H1 (cell line): ENCODE data around the gene CAMK1G. TPM values are rescaled to one million over a fixed set of nuclear protein-coding genes. Genes with fewer than 3 reads are reported as not detected.

Source experiments
- CTCF ChIA-PET: fragments of 300-600 bp; sonication (Branson Sonifier 250); formaldehyde crosslinking; loops from one replicate; lab custom pipeline; 2021; ENCODE audit not compliant: partially characterized antibody; lab: Charles Lee
- POLR2A ChIA-PET: fragments of 300-600 bp; sonication (Branson Sonifier 250); formaldehyde crosslinking; loops from one replicate; lab custom pipeline; 2021; ENCODE audit warnings: inconsistent platforms; ENCODE audit not compliant: partially characterized antibody; lab: Charles Lee
- DNase-seq, 2 experiments: peaks; one replicate each; pipeline versions ENCODE4 v3.0.0 to v3.0.0-alpha.2; 2010 to 2022; ENCODE audit warnings: low spot score in 2 of 2, low read depth in 1 of 2, mixed read lengths in 1 of 2
- FAIRE-seq: peaks from 2 replicates; lab custom pipeline; 2011; peaks lifted over from hg19 to GRCh38; lab: Jason Lieb, UNC
- H2AFZ ChIP-seq: 2 replicates; pipeline ENCODE4 v1.8.1; 2012; ENCODE audit warnings: low read length, inconsistent platforms
- H2AK5ac ChIP-seq: 2 replicates; pipeline ENCODE4 v1.6.1; 2013; ENCODE audit warnings: low read depth, low read length
- H2BK120ac ChIP-seq: replicated peaks from 2 replicates; pipeline ENCODE3; 2013; ENCODE audit warnings: low read depth, low read length, inconsistent platforms
- H2BK12ac ChIP-seq: 2 replicates; pipeline ENCODE4 v1.6.1; 2013; ENCODE audit warnings: low read depth, low read length
- H2BK15ac ChIP-seq: 2 replicates; pipeline ENCODE4 v1.6.1; 2013; ENCODE audit warnings: low read length
- H2BK20ac ChIP-seq: 2 replicates; pipeline ENCODE4 v1.6.1; 2013; ENCODE audit warnings: low read length
- H2BK5ac ChIP-seq: 2 replicates; pipeline ENCODE4 v1.6.1; 2013; ENCODE audit warnings: low read depth, low read length
- H3K14ac ChIP-seq: 2 replicates; pipeline ENCODE4 v1.6.1; 2013; ENCODE audit warnings: inconsistent platforms; ENCODE audit not compliant: insufficient read length
- H3K18ac ChIP-seq: 2 replicates; pipeline ENCODE4 v1.6.1; 2013; ENCODE audit warnings: low read length; ENCODE audit errors: extremely low read depth
- H3K23ac ChIP-seq: 2 replicates; pipeline ENCODE4 v1.6.1; 2013; ENCODE audit warnings: inconsistent platforms; ENCODE audit not compliant: insufficient read length
- H3K23me2 ChIP-seq: 2 replicates; pipeline ENCODE4 v1.6.1; 2013; ENCODE audit warnings: low read depth, low read length
- H3K27ac ChIP-seq: 2 replicates; pipeline ENCODE4 v1.6.1; 2011; ENCODE audit warnings: low read depth, low read length, inconsistent platforms
- H3K27me3 ChIP-seq, 4 experiments: replicated peaks in 1 of 4; 1 replicate in 1 of 4; 2 replicates in 3 of 4; pipeline versions ENCODE4 v1.6.1 to v1.8.1; 2011 to 2013; ENCODE audit warnings: low read length in 3 of 4, mild to moderate bottlenecking in 3 of 4, inconsistent platforms in 2 of 4, mixed read lengths in 2 of 4, moderate library complexity in 1 of 4; ENCODE audit not compliant: control insufficient read depth in 3 of 4, insufficient read depth in 3 of 4; ENCODE audit errors: extremely low read depth in 1 of 4
- H3K36me3 ChIP-seq, 4 experiments: 2 replicates each; pipeline versions ENCODE4 v1.6.1 to v1.8.1; 2011 to 2013; ENCODE audit warnings: mild to moderate bottlenecking in 4 of 4, low read length in 3 of 4, moderate library complexity in 2 of 4, control low read depth in 1 of 4, inconsistent platforms in 1 of 4; ENCODE audit not compliant: insufficient read depth in 4 of 4, control insufficient read depth in 2 of 4
- H3K4ac ChIP-seq: replicated peaks from 2 replicates; pipeline ENCODE3; 2013; ENCODE audit warnings: low read length, low read depth, mixed read lengths, inconsistent platforms; ENCODE audit not compliant: insufficient read length
- H3K4me1 ChIP-seq, 4 experiments: replicated peaks in 1 of 4; 1 replicate in 1 of 4; 2 replicates in 3 of 4; pipeline versions ENCODE4 v1.6.1 to v1.8.1; 2011 to 2013; ENCODE audit warnings: low read length in 3 of 4, inconsistent platforms in 2 of 4, mixed read lengths in 1 of 4; ENCODE audit not compliant: insufficient read depth in 4 of 4, control insufficient read depth in 3 of 4
- H3K4me2 ChIP-seq, 2 experiments: 2 replicates each; pipeline versions ENCODE4 v1.6.1 to v1.8.1; 2011 to 2013; ENCODE audit warnings: low read depth in 2 of 2, low read length in 2 of 2, control low read depth in 1 of 2, inconsistent platforms in 1 of 2, mild to moderate bottlenecking in 1 of 2; ENCODE audit not compliant: insufficient read depth in 1 of 2
- H3K4me3 ChIP-seq, 4 experiments: fragments of 200-600, 300-600 bp in 1 of 4; sonication (generic), shearing (Covaris generic), sonication (Bioruptor Twin) in 1 of 4; 2 replicates each; pipeline versions ENCODE4 v1.5.1 to v1.8.1; 2011 to 2016; ENCODE audit warnings: low read length in 4 of 4, low read depth in 3 of 4, control low read depth in 2 of 4, inconsistent platforms in 2 of 4, mild to moderate bottlenecking in 2 of 4, mixed read lengths in 1 of 4, moderate library complexity in 1 of 4; ENCODE audit not compliant: insufficient read depth in 2 of 4; ENCODE audit errors: extremely low read depth in 1 of 4
- H3K56ac ChIP-seq: replicated peaks from 2 replicates; pipeline ENCODE3; 2013; ENCODE audit warnings: low read depth, mild to moderate bottlenecking, mixed read lengths, low read length, inconsistent platforms; ENCODE audit not compliant: insufficient read length
- H3K79me1 ChIP-seq: 2 replicates; pipeline ENCODE4 v1.6.1; 2013; ENCODE audit warnings: low read depth, low read length, control low read depth
- H3K79me2 ChIP-seq, 2 experiments: 2 replicates each; pipeline versions ENCODE4 v1.6.1 to v1.8.1; 2012 to 2013; ENCODE audit warnings: low read length in 2 of 2, mild to moderate bottlenecking in 2 of 2, inconsistent platforms in 1 of 2; ENCODE audit not compliant: insufficient read depth in 2 of 2, control insufficient read depth in 1 of 2
- H3K9ac ChIP-seq, 4 experiments: replicated peaks in 1 of 4; 1 replicate in 1 of 4; 2 replicates in 3 of 4; pipeline versions ENCODE4 v1.6.1 to v1.8.1; 2011 to 2013; ENCODE audit warnings: low read depth in 3 of 4, low read length in 3 of 4, control low read depth in 2 of 4, mild to moderate bottlenecking in 2 of 4, moderate library complexity in 2 of 4, inconsistent platforms in 1 of 4; ENCODE audit errors: extremely low read depth in 1 of 4
- H3K9me3 ChIP-seq, 2 experiments: 2 replicates each; pipeline versions ENCODE4 v1.6.1 to v1.8.1; 2012 to 2013; ENCODE audit warnings: mild to moderate bottlenecking in 2 of 2, moderate library complexity in 2 of 2, control low read depth in 1 of 2, inconsistent platforms in 1 of 2, low read depth in 1 of 2, low read length in 1 of 2, mixed read lengths in 1 of 2; ENCODE audit not compliant: insufficient read depth in 2 of 2
- H4K20me1 ChIP-seq, 2 experiments: replicated peaks in 1 of 2; 2 replicates each; pipeline versions ENCODE3 to v1.8.1; 2011 to 2013; ENCODE audit warnings: inconsistent platforms in 2 of 2, low read length in 2 of 2, mild to moderate bottlenecking in 1 of 2; ENCODE audit not compliant: insufficient read depth in 2 of 2, control insufficient read depth in 1 of 2
- H4K5ac ChIP-seq: 2 replicates; pipeline ENCODE4 v1.6.1; 2013; ENCODE audit warnings: low read length, low read depth, mixed read lengths, inconsistent platforms; ENCODE audit not compliant: insufficient read length
- H4K8ac ChIP-seq: 2 replicates; pipeline ENCODE4 v1.8.0; 2013; ENCODE audit warnings: mild to moderate bottlenecking, moderate library complexity, low read length, inconsistent platforms; ENCODE audit not compliant: insufficient read depth; ENCODE audit errors: extremely low read depth
- H4K91ac ChIP-seq: replicated peaks from 2 replicates; pipeline ENCODE3; 2013; ENCODE audit warnings: low read length, mixed read lengths, inconsistent platforms; ENCODE audit not compliant: insufficient read length
- CTCF ChIP-seq, 3 experiments: IDR thresholded peaks; 1 replicate in 2 of 3; 2 replicates in 1 of 3; pipeline versions ENCODE4 v1.5.1 to v1.6.1; 2011; ENCODE audit warnings: low read length in 3 of 3, mild to moderate bottlenecking in 3 of 3, inconsistent platforms in 2 of 3, low read depth in 1 of 3, moderate library complexity in 1 of 3; ENCODE audit not compliant: insufficient read depth in 1 of 3; ENCODE audit errors: control extremely low read depth in 1 of 3
- YY1 ChIP-seq: IDR thresholded peaks from 2 replicates; pipeline ENCODE4 v1.6.1; 2011; ENCODE audit warnings: low read depth, mild to moderate bottlenecking, low read length
- WGBS, 2 experiments: shearing (Covaris generic) in 1 of 2; methylation state at CpG; one replicate each; pipeline versions ENCODE4 v1.1.6 to v1.1.7; 2013 to 2015; ENCODE audit warnings: low lambda C conversion rate in 2 of 2, mixed read lengths in 2 of 2, inconsistent platforms in 1 of 2, low coverage in 1 of 2, missing lambda C conversion rate in 1 of 2; ENCODE audit not compliant: insufficient replicate concordance in 2 of 2, insufficient coverage in 1 of 2, insufficient read length in 1 of 2; ENCODE audit errors: extremely low coverage in 1 of 2, missing lambda C conversion rate in 1 of 2; 5-methylcytosine and 5-hydroxymethylcytosine counted together
- polyA plus RNA-seq, 7 experiments: library from polyadenylated mRNA; depleted of rRNA in 3 of 7; stranded (reverse) in 5 of 7; unstranded in 2 of 7; fragments of >200 nt in 5 of 7; fragments of 200-250 nt in 2 of 7; gene quantifications; 1 replicate in 5 of 7; 2 replicates in 1 of 7; 4 replicates in 1 of 7; pipeline versions ENCODE4 v1.2.1 to v1.2.3, GENCODE V29; 2011 to 2013; ENCODE audit warnings: missing spikeins in 2 of 7, mixed read lengths in 2 of 7
- total RNA-seq: library from RNA; stranded (reverse); fragmentation: NEBNext Ultra II Directional; extraction: Animal tissue kit (Norgen Biotek cat#: 25700); gene quantifications from 2 replicates; pipeline ENCODE4 v1.2.1, GENCODE V29; 2021

Gene CAMK1G
- total and polyA plus RNA-seq, 2 of the 8 experiments (the other 6 are each of a cell fraction or from before 2014, with no cell fraction given), result 1.00 to 1.0 TPM

- WGBS, 2 experiments, result 78% methylated on average over 2 of the region's 2 CpGs; no CpG with 5 or more reads in 1 of the 2 experiments
- Histone ChIP-seq H2BK15ac (no peak overlapping the region), H2AK5ac (no peak overlapping the region), H3K4ac (no peak overlapping the region), H3K79me1 (no peaks in the 10 kb centered on the region), H4K8ac (no peak overlapping the region), H3K4me1 (no peaks in the 10 kb centered on the region), H2BK120ac (no peak overlapping the region), H2AFZ (no peak overlapping the region), H3K4me2 (no peak overlapping the region), H2BK5ac (no peak overlapping the region), H3K56ac (no peak overlapping the region), H2BK12ac (no peak overlapping the region), H4K5ac (no peak overlapping the region), H3K4me3 (no peak overlapping the region), H3K9me3 (no peaks in the 10 kb centered on the region), H4K20me1 (no peaks in the 10 kb centered on the region), H3K36me3 (no peaks in the 10 kb centered on the region), H3K79me2 (no peaks in the 10 kb centered on the region), H3K14ac (no peak overlapping the region), H3K27ac (no peak overlapping the region), H4K91ac (no peak overlapping the region), H3K27me3 (no peaks in the 10 kb centered on the region; a peak in 2 of 7 replicates), H3K9ac (no peak overlapping the region), H3K23me2 (no peaks in the 10 kb centered on the region), H2BK20ac (no peak overlapping the region), H3K18ac (no peak overlapping the region), H3K23ac (no peak overlapping the region)
- TF ChIP-seq YY1, result no peak
- peak in 1 of 3 experiments; percentile 17; a peak in 1 of 4 replicates for TF ChIP-seq CTCF (IDR thresholded peaks at IDR 0.05; ENCODE audit: control extremely low read depth in 1 of 3, insufficient read depth in 1 of 3, low read depth in 1 of 3, low read length in 3 of 3)
- DNase-seq, result no peak
- ChIA-PET POLR2A (no interaction called here), CTCF (interaction anchor here (0.9 to 28.8 kb wide), 6 partner anchors 8 to 98 kb away, joined by 3 to 636 read pairs (median 185); partner anchors contain the start of gene CAMK1G)
- no peak for FAIRE-seq
Measured at GRCh38 chr1:209593747-209594146, 10.2 kb downstream of the CAMK1G start.
